COLO668 (cell line): Measurements from ENCODE around the gene COL27A1.

Experiments used
- DNase-seq: peaks from one replicate; lab custom pipeline; 2025; ENCODE audit not compliant: unreplicated experiment; lab: John Stamatoyannopoulos, UW

COL27A1 gene

GRCh38 chr9:114281473-114282103 lies 126.3 kb downstream of the COL27A1 start:
- no peak for DNase-seq

- DNase-seq, result no peak
Measured at GRCh38 chr9:114282104-114282485, 126.8 kb downstream of the COL27A1 start.

GRCh38 chr9:114282507-114282906 lies 127.2 kb downstream of the COL27A1 start:
- DNase-seq, result no peak

- no peak for DNase-seq
Measured at GRCh38 chr9:114282926-114283325, 127.6 kb downstream of the COL27A1 start.

- DNase-seq, result no peak
Measured at GRCh38 chr9:114283551-114284111, 128.3 kb downstream of the COL27A1 start.

GRCh38 chr9:114284316-114285060 lies 129.2 kb downstream of the COL27A1 start:
- no peak for DNase-seq

GRCh38 chr9:114285166-114285867 lies 130.0 kb downstream of the COL27A1 start:
- DNase-seq, result no peak

GRCh38 chr9:114286146-114286679 lies 130.9 kb downstream of the COL27A1 start:
- DNase-seq, result no peak

GRCh38 chr9:114287001-114287762 lies 131.8 kb downstream of the COL27A1 start:
- DNase-seq, result no peak

- no peak for DNase-seq
Measured at GRCh38 chr9:114287763-114288192, 132.4 kb downstream of the COL27A1 start.

- DNase-seq, result no peak
Measured at GRCh38 chr9:114288193-114289091, 133.1 kb downstream of the COL27A1 start.

GRCh38 chr9:114289106-114289505 lies 133.8 kb downstream of the COL27A1 start:
- DNase-seq, result no peak

GRCh38 chr9:114289571-114290481 lies 134.5 kb downstream of the COL27A1 start:
- no peak for DNase-seq

- DNase-seq, result no peak
Measured at GRCh38 chr9:114290561-114290986, 135.2 kb downstream of the COL27A1 start.

- DNase-seq, result peak; percentile 58
Measured at GRCh38 chr9:114291064-114291474, 135.7 kb downstream of the COL27A1 start.

- DNase-seq, result no peak
Measured at GRCh38 chr9:114291886-114292590, 136.7 kb downstream of the COL27A1 start.

GRCh38 chr9:114294664-114295063 lies 139.3 kb downstream of the COL27A1 start:
- no peak for DNase-seq

- DNase-seq, result no peak
Measured at GRCh38 chr9:114296338-114296737, 141.0 kb downstream of the COL27A1 start.
